Uterus (tissue), 2 donors: Measurements from ENCODE around the gene DDA1.

Experiments used
- CTCF ChIP-seq, 4 experiments: fragments of 200-600 bp in 2 of 4; fragments of 450-650 bp in 2 of 4; sonication (generic) in 2 of 4; IDR thresholded peaks; one replicate each; pipeline ENCODE4 v1.5.1; 2016 to 2019; ENCODE audit warnings: antibody characterized with exemption in 4 of 4, mild to moderate bottlenecking in 2 of 4, moderate library complexity in 1 of 4
- POLR2A ChIP-seq, 2 donors: fragments of 450-650 bp; IDR thresholded peaks; one replicate each; pipeline ENCODE4 v1.6.1; 2016; ENCODE audit warnings: antibody characterized with exemption in 2 of 2, mild to moderate bottlenecking in 1 of 2, moderate library complexity in 1 of 2

GRCh38 chr19:17339088-17339741 is 29.9 kb downstream of the DDA1 start:
- no peak for TF ChIP-seq CTCF (IDR thresholded peaks at IDR 0.05)
- no peak for TF ChIP-seq POLR2A (IDR thresholded peaks at IDR 0.05)
